T-helper 17 cell (primary cell): Measurements from ENCODE around the gene CELF2. TPM values are rescaled to one million over a fixed set of nuclear protein-coding genes. Genes with fewer than 3 reads are reported as not detected.
A peak's percentile ranks its signal among the peaks of the same experiment; 100 is the strongest.
"Not testable (repeated sequence)": the region's sequence is repeated elsewhere in the genome, so short reads cannot be mapped to it uniquely, and the experiment has no call there.

Source experiments
- ATAC-seq: fragments of 150-1000 bp; cut with Tn5 transposase; 2 replicates; pipeline ENCODE4 v1.10.0; 2021; ENCODE audit warnings: mild to moderate bottlenecking, moderate library complexity
- DNase-seq, 3 donors: peaks; one replicate each; pipeline versions ENCODE4 v3.0.0 to v3.0.0-alpha.2; 2020 to 2021
- H3K9me3 ChIP-seq: one replicate; pipeline ENCODE4 v1.7.0; 2013; ENCODE audit warnings: low read length, mild to moderate bottlenecking; ENCODE audit not compliant: control insufficient read depth, poor library complexity, severe bottlenecking
- H3K27ac Mint-ChIP-seq: one replicate; pipeline ENCODE4 v1.8.0; 2022; ENCODE audit warnings: mild to moderate bottlenecking, moderate library complexity, mixed read lengths
- H3K27me3 Mint-ChIP-seq: one replicate; pipeline ENCODE4 v1.8.0; 2022; ENCODE audit warnings: mixed read lengths
- H3K36me3 Mint-ChIP-seq: one replicate; pipeline ENCODE4 v1.8.0; 2022; ENCODE audit warnings: low read depth, mixed read lengths
- H3K4me1 Mint-ChIP-seq: one replicate; pipeline ENCODE4 v1.8.0; 2022; ENCODE audit warnings: mild to moderate bottlenecking, mixed read lengths
- H3K4me3 Mint-ChIP-seq: one replicate; pipeline ENCODE4 v1.8.0; 2022; ENCODE audit warnings: mild to moderate bottlenecking, moderate library complexity, mixed read lengths
- total RNA-seq, 4 donors: library from RNA in 2 of 4; stranded (reverse) in 2 of 4; gene quantifications; one replicate each; pipeline ENCODE4 v1.2.3 and lab custom pipeline; 2022 to 2026

The CELF2 gene
- total RNA-seq, 2 donors from 2014 or later, result 201 to 202 TPM

DNA sequence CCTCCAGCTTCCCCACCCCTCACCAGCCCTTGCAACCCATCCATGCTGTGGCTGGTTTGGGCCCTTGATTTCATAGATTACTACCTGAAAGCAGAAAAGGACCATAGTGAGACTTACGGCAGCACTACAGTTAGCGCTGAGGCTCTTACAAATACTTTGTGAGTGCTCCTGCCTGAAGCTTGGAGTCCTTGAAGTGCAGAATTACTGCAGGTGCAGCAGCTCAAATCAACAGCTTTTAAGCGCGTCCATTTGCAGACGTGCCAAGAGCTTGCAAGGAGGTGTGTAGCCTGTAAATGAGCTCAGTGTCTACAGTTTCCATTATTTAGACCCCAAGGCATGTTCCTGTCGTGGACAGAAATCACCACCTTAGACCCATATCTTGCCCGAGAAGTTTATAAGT is 103.0 kb downstream of the CELF2 start:
- H3K4me1 Mint-ChIP-seq, result peaks cover 5% of the 10 kb centered on the region
- H3K27ac Mint-ChIP-seq, result no peak overlapping the region
- H3K9me3 ChIP-seq, result no peaks in the 10 kb centered on the region
- H3K4me3 Mint-ChIP-seq, result no peak overlapping the region
- DNase-seq (no peak), ATAC-seq (no peak)
- no peaks in the 10 kb centered on the region for H3K36me3 Mint-ChIP-seq
- H3K27me3 Mint-ChIP-seq, result no peaks in the 10 kb centered on the region

DNA sequence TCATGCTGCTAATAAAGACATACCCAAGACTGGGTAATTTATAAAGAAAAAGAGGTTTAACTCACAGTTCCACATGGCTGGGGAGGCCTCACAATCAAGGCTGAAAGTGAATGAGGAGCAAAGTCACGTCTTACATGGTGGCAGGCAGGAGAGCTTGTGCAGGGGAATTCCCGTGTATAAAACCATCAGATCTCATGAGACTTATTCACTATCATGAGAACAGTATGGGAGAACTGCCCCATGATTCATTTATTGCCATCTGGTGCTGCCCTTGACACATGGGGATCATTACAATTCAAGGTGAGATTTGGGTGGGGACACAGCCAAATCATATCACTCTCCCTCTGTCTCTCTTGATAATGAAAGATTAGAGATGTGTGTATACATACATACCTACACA is 106.2 kb downstream of the CELF2 start:
- not testable (repeated sequence) for ATAC-seq, H3K36me3 Mint-ChIP-seq, H3K27me3 Mint-ChIP-seq, H3K9me3 ChIP-seq, DNase-seq, H3K27ac Mint-ChIP-seq, H3K4me1 Mint-ChIP-seq, H3K4me3 Mint-ChIP-seq

- Mint-ChIP-seq H3K4me1 (peaks cover 6% of the 10 kb centered on the region), H3K27ac (no peak overlapping the region), H3K27me3 (no peaks in the 10 kb centered on the region), H3K36me3 (no peaks in the 10 kb centered on the region), H3K4me3 (no peak overlapping the region)
- no peaks in the 10 kb centered on the region for H3K9me3 ChIP-seq
- ATAC-seq, result no peak
- no peak for DNase-seq
Measured at GRCh38 chr10:11125004-11125403, 107.3 kb downstream of the CELF2 start.

GRCh38 chr10:11127017-11127416 is 109.3 kb downstream of the CELF2 start:
- DNase-seq, H3K9me3 ChIP-seq, H3K36me3 Mint-ChIP-seq, H3K4me3 Mint-ChIP-seq, H3K27ac Mint-ChIP-seq, H3K4me1 Mint-ChIP-seq, ATAC-seq, H3K27me3 Mint-ChIP-seq: not testable (repeated sequence)

GRCh38 chr10:11131112-11131639 is 113.5 kb downstream of the CELF2 start:
- no peaks in the 10 kb centered on the region for H3K36me3 Mint-ChIP-seq
- no peak for ATAC-seq
- no peak overlapping the region for H3K4me3 Mint-ChIP-seq
- H3K27ac Mint-ChIP-seq, result no peak overlapping the region
- H3K4me1 Mint-ChIP-seq, result peaks cover 9% of the 10 kb centered on the region
- H3K9me3 ChIP-seq, result no peaks in the 10 kb centered on the region
- H3K27me3 Mint-ChIP-seq, result no peaks in the 10 kb centered on the region
- no peak for DNase-seq

DNA sequence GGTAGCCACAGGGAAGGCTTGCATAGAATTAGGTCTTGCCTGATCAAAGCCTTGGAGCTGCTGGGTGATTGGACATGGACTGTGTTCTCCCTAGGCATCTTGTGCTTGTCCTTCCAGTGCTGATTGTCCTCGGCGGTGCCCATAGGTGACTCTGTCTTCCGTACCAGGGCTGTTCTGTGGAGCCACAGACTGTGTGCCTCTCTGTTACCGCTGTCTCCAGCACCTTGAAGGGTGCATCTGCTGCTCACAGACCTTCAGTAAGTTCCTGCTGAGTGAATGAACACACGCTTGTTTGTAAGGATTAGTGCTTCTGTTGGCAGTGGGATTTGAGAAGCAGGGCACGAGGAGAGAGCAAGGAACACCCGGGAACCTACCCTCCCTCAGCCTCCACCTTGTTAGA is 116.7 kb downstream of the CELF2 start:
- Mint-ChIP-seq H3K36me3 (no peaks in the 10 kb centered on the region), H3K4me1 (peaks cover 11% of the 10 kb centered on the region), H3K4me3 (no peak overlapping the region), H3K27ac (no peak overlapping the region), H3K27me3 (no peaks in the 10 kb centered on the region)
- no peaks in the 10 kb centered on the region for H3K9me3 ChIP-seq
- ATAC-seq (no peak), DNase-seq (no peak)

- Mint-ChIP-seq H3K27me3 (no peaks in the 10 kb centered on the region), H3K36me3 (no peaks in the 10 kb centered on the region), H3K27ac (no peak overlapping the region), H3K4me3 (no peak overlapping the region), H3K4me1 (peaks cover 16% of the 10 kb centered on the region)
- H3K9me3 ChIP-seq, result no peaks in the 10 kb centered on the region
- ATAC-seq (no peak), DNase-seq (no peak)
Measured at GRCh38 chr10:11135709-11136108, 118.0 kb downstream of the CELF2 start.

- Mint-ChIP-seq H3K27me3 (no peaks in the 10 kb centered on the region), H3K4me1 (peaks cover 37% of the 10 kb centered on the region), H3K36me3 (peaks cover 2% of the 10 kb centered on the region), H3K27ac (no peak overlapping the region), H3K4me3 (no peak overlapping the region)
- H3K9me3 ChIP-seq, result no peaks in the 10 kb centered on the region
- no peak for DNase-seq
- no peak for ATAC-seq
Measured at GRCh38 chr10:11138314-11139033, 120.8 kb downstream of the CELF2 start.

GRCh38 chr10:11140963-11141362 is 123.3 kb downstream of the CELF2 start:
- peaks cover 49% of the 10 kb centered on the region for H3K4me1 Mint-ChIP-seq
- H3K9me3 ChIP-seq, result no peaks in the 10 kb centered on the region
- ATAC-seq (no peak), DNase-seq (no peak)
- peak overlapping the region; percentile 66 for H3K4me3 Mint-ChIP-seq
- H3K36me3 Mint-ChIP-seq, result peaks cover 2% of the 10 kb centered on the region
- peak overlapping the region; percentile 99 for H3K27ac Mint-ChIP-seq
- H3K27me3 Mint-ChIP-seq, result no peaks in the 10 kb centered on the region

DNA sequence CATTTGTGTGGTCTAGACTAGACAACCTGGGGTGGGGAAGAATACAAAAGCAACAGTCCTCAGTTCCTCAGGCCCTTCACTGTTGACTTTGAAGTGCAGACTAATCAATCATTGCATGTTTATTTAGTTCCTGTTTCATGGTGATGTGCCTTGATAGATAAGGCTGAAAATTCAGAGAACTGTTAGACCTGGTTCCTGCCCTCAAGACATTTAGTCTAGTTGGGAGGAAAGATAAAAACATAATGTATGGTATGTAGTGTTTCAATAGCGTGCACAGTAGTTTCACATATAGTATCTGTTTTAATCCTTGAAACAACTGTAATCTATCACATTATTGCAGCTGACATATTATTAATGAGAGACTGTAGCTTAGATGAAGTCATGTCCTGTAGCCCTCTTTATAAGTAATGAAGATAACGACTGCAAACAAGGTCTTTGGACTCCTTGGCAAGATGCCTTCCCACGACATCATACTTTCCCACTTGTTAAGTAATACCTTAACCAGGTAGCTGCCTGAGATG is 124.0 kb downstream of the CELF2 start:
- DNase-seq (no peak), ATAC-seq (no peak)
- H3K4me1 Mint-ChIP-seq, result peaks cover 55% of the 10 kb centered on the region
- H3K36me3 Mint-ChIP-seq, result peaks cover 2% of the 10 kb centered on the region
- H3K9me3 ChIP-seq, result no peaks in the 10 kb centered on the region
- H3K27me3 Mint-ChIP-seq, result no peaks in the 10 kb centered on the region
- peak overlapping the region; percentile 66 for H3K4me3 Mint-ChIP-seq
- peak overlapping the region; percentile 99 for H3K27ac Mint-ChIP-seq

GRCh38 chr10:11142777-11143176 is 125.1 kb downstream of the CELF2 start:
- peaks cover 64% of the 10 kb centered on the region for H3K4me1 Mint-ChIP-seq
- H3K27ac Mint-ChIP-seq, result peak overlapping the region; percentile 99
- H3K4me3 Mint-ChIP-seq, result no peak overlapping the region
- peaks cover 2% of the 10 kb centered on the region for H3K36me3 Mint-ChIP-seq
- no peak for ATAC-seq
- H3K27me3 Mint-ChIP-seq, result no peaks in the 10 kb centered on the region
- no peaks in the 10 kb centered on the region for H3K9me3 ChIP-seq
- no peak for DNase-seq

GRCh38 chr10:11143242-11143641 is 125.6 kb downstream of the CELF2 start:
- H3K36me3 Mint-ChIP-seq, result peaks cover 2% of the 10 kb centered on the region

DNA sequence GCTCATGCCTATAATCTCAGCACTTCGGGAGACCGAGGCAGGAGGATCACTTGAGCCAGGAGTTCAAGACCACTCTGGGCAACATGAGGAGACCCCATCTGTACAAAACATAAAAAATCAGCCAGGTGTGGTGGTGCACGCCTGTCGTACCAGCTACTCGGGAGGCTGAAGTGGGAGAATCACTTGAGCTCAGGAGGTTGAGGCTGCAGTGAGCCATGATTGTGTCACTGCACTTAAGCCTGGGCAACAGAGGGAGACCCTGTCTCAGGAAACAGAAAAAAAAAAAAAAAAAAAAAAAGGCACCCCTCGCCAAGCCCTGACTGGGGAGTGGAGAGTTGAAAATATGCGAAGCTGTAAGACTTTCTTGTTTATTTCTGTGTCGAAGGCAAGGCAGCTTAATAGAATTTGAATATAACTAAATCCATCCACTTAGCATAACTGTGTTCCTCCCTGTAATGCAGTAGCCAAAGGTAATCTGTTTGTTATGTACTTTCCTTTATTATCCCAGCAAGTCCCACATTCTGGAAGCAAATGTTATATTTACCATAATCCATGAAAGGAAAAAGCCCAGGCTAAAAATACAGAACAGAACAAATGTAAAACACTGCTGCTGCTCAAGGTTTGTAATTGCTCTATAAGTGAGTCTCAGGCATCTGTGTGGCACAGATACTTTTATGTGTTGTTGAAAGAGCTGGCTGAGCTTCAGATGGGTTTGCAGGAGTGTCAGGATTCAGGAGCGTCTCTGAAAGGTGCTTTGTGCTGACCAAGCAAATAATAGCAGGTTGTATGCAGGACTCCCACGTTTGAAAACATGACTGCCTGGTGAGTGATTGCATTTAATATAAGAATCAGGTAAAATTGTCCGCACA is 127.2 kb downstream of the CELF2 start:
- Mint-ChIP-seq H3K27me3 (no peaks in the 10 kb centered on the region), H3K4me1 (peaks cover 79% of the 10 kb centered on the region), H3K27ac (peak overlapping the region; percentile 99), H3K4me3 (peak overlapping the region; percentile 81), H3K36me3 (peaks cover 2% of the 10 kb centered on the region)
- DNase-seq (no peak), ATAC-seq (no peak)
- no peaks in the 10 kb centered on the region for H3K9me3 ChIP-seq

More at GRCh38 chr10:11143242-11143641, 125.6 kb downstream of the CELF2 start:
- Mint-ChIP-seq H3K27ac (peak overlapping the region; percentile 99), H3K27me3 (no peaks in the 10 kb centered on the region), H3K4me3 (no peak overlapping the region), H3K4me1 (peaks cover 67% of the 10 kb centered on the region)
- H3K9me3 ChIP-seq, result no peaks in the 10 kb centered on the region
- no peak for ATAC-seq
- DNase-seq, result no peak
